ENCODE results near the gene NUDT16L1.

GRCh38 chr16:4667203-4667963, 26.0 kb upstream of the NUDT16L1 start:
- TF ChIP-seq CTCF (conservative IDR thresholded peaks at IDR 0.05; ENCODE audit: low read depth, low read length) (no peak), EZH2 (IDR thresholded peaks at IDR 0.05; ENCODE audit: low read length, unreplicated experiment) (no peak)

Measured in PC-3 (cell line).